ENCODE measurements around the gene SLC2A6. TPM values are rescaled to one million over a fixed set of nuclear protein-coding genes. Genes with fewer than 3 reads are reported as not detected.

Gene SLC2A6
- total and polyA plus RNA-seq, 2 donors from 2014 or later = 2.5 to 5.8 TPM

- Histone ChIP-seq H3K4me1 (ENCODE audit: control insufficient read depth in 2 of 3, insufficient read depth in 2 of 3, low read depth in 1 of 3, low read length in 3 of 3) (peaks cover 0 to 13% (median 12%) of the 10 kb centered on the region in 3 donors), H3K27ac (ENCODE audit: low read depth in 2 of 2, low read length in 2 of 2) (no peak overlapping the region), H3K4me3 (ENCODE audit: low read length in 3 of 3) (no peak overlapping the region), H3K36me3 (ENCODE audit: control insufficient read depth in 2 of 3, insufficient read depth in 3 of 3, low read length in 3 of 3) (no peaks in the 10 kb centered on the region), H3K27me3 (ENCODE audit: control insufficient read depth, insufficient read depth, low read length) (no peaks in the 10 kb centered on the region), H3K9ac (ENCODE audit: low read length in 3 of 3) (no peak overlapping the region), H3K9me3 (ENCODE audit: control insufficient read depth in 2 of 3, insufficient read depth in 1 of 3, low read length in 3 of 3) (no peaks in the 10 kb centered on the region)
- no peak for TF ChIP-seq CTCF (IDR thresholded peaks at IDR 0.05; ENCODE audit: borderline replicate concordance, extremely low read depth, insufficient read depth)
- no peak for FAIRE-seq
- intact Hi-C loops (cut with DNase I) = no loop called here
- peak in 1 of 5 donors; percentile 60 for DNase-seq
Observed at GRCh38 chr9:133513214-133514100, 34.6 kb upstream of the SLC2A6 start.

- TF ChIP-seq CTCF (IDR thresholded peaks at IDR 0.05; ENCODE audit: borderline replicate concordance, extremely low read depth, insufficient read depth) = no peak
- Histone ChIP-seq H3K4me1 (ENCODE audit: control insufficient read depth in 2 of 3, insufficient read depth in 2 of 3, low read depth in 1 of 3, low read length in 3 of 3) (peaks cover 0 to 13% (median 12%) of the 10 kb centered on the region in 3 donors), H3K27ac (ENCODE audit: low read depth in 2 of 2, low read length in 2 of 2) (no peak overlapping the region), H3K27me3 (ENCODE audit: control insufficient read depth, insufficient read depth, low read length) (no peaks in the 10 kb centered on the region), H3K9me3 (ENCODE audit: control insufficient read depth in 2 of 3, insufficient read depth in 1 of 3, low read length in 3 of 3) (no peaks in the 10 kb centered on the region), H3K4me3 (ENCODE audit: low read length in 3 of 3) (no peak overlapping the region), H3K9ac (ENCODE audit: low read length in 3 of 3) (no peak overlapping the region), H3K36me3 (ENCODE audit: control insufficient read depth in 2 of 3, insufficient read depth in 3 of 3, low read length in 3 of 3) (no peaks in the 10 kb centered on the region)
- intact Hi-C loops (cut with DNase I) = no loop called here
- DNase-seq (peak in 1 of 5 donors; percentile 63), FAIRE-seq (no peak)
Observed at GRCh38 chr9:133512253-133513213, 33.6 kb upstream of the SLC2A6 start.

- no peak for TF ChIP-seq CTCF (IDR thresholded peaks at IDR 0.05; ENCODE audit: borderline replicate concordance, extremely low read depth, insufficient read depth)
- H3K9me3 ChIP-seq (ENCODE audit: control insufficient read depth in 2 of 3, insufficient read depth in 1 of 3, low read length in 3 of 3) = no peaks in the 10 kb centered on the region
- peaks cover 0 to 13% (median 12%) of the 10 kb centered on the region in 3 donors for H3K4me1 ChIP-seq (ENCODE audit: control insufficient read depth in 2 of 3, insufficient read depth in 2 of 3, low read depth in 1 of 3, low read length in 3 of 3)
- no peaks in the 10 kb centered on the region for H3K36me3 ChIP-seq (ENCODE audit: control insufficient read depth in 2 of 3, insufficient read depth in 3 of 3, low read length in 3 of 3)
- no peaks in the 10 kb centered on the region for H3K27me3 ChIP-seq (ENCODE audit: control insufficient read depth, insufficient read depth, low read length)
- intact Hi-C loops (cut with DNase I) = no loop called here
- H3K4me3 ChIP-seq (ENCODE audit: low read length in 3 of 3) = no peak overlapping the region
- no peak overlapping the region for H3K9ac ChIP-seq (ENCODE audit: low read length in 3 of 3)
- FAIRE-seq = no peak
- no peak overlapping the region for H3K27ac ChIP-seq (ENCODE audit: low read depth in 2 of 2, low read length in 2 of 2)
- no peak for DNase-seq
Observed at GRCh38 chr9:133511607-133512006, 32.7 kb upstream of the SLC2A6 start.

Measured in kidney (tissue), 14 donors.